Stimulated activated CD4-positive, alpha-beta T cell treated with anti-CD3 and anti-CD28 coated beads, TNF-alpha, amount 100 ng/mL, for 4 hours (primary cell): ENCODE measurements around the gene TBC1D3H.
"Not testable (repeated sequence)": the region's sequence is repeated elsewhere in the genome, so short reads cannot be mapped to it uniquely, and the experiment has no call there.

ENCODE experiments used
- DNase-seq, 3 experiments: peaks; one replicate each; pipeline ENCODE4 v3.0.0-alpha.2; 2020; ENCODE audit warnings: low read depth in 3 of 3

Gene TBC1D3H

DNA sequence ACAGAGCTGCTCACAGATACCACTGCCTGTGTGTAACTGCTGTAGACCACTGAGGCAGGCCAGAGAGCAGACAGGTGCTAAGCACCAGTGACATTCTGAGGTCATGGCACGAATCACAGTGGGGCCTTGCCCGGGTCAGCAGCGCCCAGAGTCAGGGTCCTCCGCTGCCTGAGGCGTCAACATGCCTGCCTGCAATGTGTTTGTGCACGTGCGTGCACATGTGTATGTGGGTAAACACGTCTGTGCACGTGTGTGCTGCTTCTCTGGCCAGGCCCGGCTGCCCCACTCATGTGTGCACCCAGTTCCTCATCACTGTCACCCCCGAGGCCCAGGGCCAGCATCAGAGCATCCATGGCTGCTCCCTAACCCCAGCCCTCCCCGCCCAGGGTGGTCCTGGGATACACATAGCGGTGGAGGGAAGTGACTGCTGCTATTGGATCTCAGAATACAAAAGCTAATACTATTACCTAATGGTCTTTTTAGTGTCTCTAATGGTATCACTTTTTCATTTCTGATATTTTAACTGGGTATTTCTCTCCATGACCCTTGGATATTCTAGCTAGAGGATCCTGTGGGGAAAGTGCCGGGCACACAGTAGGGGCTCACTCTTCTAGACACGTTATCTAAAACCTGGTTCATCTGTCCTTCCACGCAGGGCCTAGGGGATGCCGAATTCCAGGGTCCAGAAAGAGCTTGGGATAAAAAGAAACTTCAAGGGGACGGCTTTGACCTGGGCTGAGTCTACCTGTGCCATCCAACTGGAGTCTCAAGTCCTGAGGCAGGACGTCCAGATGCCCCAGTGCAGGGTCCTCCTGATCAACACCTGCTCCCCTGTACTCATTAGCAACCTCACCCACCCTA, at the start of gene TBC1D3H:
Gene TBC1D3H, minus strand, starts transcription at position 51 of the 861 bp plus-strand sequence. CDS start 1,540 bp downstream, outside the sequence.
- DNase-seq, result not testable (repeated sequence)

DNA sequence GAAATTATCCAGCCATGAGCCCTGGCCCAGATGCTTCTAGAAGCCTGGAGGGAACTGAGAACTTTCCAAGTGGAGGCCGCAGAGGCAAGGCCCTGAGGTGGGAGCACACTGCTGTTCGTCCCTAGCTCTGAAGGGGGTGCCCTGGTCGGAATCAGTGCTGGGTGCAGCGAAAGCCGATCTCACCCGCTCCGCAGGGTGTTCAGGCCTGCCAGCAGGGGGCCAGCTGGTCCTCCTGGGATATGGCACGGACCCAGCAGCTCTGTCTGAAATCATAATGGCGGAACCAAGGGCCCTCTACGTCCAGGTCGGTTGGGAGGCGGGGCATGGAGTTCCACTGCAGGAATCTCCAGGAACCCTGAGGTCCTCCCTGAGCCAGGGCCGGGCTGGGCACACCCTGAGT, 40.7 kb upstream of the TBC1D3H start:
- DNase-seq, result not testable (repeated sequence)

DNA sequence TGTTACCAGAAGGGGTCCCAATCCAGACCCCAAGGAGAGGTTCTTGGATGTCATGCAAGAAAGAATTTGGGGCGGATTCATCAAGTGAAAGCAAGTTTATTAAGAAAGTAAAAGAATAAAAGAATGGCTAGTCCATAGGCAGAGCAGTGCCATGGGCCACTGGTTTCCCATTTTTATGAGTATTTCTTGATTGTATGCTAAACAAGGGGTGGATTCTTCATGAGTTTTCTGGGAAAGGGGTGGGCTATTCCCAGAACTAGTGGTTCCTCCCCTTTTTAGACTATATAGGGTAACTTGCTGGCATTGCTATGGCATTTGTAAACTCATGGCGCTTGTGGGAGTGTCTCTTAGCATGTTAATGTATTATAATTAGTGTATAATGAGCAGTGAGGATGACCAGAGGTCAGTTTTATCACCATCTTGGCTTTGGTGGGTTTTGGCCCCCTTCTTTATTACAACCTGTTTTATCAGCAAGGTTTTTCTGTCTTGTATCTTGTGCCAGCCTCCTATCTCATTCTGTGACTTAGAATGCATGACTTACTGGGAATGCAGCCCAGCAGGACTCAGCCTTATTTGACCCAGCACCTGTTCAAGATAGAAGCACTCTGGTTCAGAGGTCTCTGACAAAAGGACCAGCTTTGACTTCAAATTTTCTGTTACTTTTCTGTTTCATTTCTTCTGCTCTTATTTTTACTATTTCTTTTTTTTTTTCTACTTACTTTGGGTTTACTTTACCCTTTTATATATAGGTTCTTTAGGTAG, 27.1 kb upstream of the TBC1D3H start:
- not testable (repeated sequence) for DNase-seq

DNA sequence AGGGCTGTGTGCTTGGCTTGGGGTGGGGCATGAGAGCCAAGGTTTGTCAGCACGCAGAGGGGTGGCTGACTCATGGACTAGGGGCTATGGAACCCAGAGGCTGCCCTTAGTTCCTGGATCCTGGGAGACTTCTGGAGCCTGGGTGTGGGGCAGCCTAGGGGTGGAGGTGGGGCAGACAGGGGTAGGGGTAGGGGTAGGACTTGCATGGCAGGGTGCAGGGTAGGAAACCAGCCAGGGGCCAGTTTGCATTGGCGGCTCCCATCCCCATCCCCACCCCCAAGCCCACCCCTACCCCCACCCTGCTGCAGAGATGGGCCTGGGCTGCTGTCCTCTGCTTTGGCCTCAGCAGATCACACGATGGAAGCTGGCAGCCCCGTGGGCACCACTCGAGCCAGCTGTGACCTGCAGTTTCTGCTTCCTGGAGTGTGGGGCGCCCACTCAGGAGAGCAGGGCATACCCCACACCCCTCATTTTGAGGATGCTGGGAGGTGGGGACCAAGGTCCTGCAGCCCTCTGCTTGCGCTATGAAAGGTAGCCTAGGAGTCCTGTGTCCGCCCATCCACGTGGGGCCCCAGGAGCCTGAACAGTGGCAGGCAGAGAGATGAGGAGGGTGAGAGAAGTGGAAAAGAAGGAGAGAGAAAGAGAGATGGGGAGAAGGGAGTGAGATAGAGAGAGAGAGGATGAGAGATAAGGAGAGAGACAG, 2.9 kb upstream of the TBC1D3H start:
- DNase-seq, result not testable (repeated sequence)

DNA sequence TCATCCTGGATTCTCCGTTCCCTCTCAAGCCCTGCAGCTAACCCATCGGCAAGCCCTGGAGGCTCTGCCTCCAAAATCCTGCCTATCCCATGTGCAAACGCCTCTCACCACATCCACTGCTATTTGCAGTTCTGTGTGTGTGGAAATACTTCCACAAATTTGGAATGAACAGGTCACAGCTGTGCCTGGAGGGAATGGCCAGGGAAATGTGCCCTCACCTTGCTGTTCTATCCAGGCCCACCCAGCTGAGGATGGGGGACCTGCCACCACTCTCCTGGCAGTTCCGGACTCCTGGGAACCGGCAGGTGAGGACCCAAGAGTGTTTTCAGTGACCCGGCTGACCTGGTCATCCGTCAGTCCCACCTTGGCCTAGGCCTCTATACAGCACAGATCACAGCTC, 12.3 kb downstream of the TBC1D3H start:
- not testable (repeated sequence) for DNase-seq

DNA sequence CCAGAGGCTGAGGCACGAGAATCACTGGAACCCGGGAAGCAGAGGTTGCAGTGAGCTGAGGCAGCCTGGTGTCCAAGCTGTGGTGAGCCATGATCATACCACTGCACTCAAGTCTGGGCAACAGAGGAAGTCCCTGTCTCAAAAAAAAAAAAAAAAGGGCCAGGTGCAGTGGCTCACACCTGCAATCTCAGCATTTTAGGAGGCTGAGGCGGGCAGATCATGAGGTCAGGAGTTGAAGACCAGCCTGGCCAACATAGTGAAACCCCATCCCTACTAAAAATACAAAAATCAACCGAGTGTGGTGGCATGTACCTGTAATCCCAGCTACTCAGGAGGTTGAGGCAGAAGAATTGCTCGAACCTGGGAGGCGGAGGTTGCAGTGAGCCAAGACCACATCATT, 25.7 kb downstream of the TBC1D3H start:
- not testable (repeated sequence) for DNase-seq
